Measurements from ENCODE around the gene NOTUM.
"Not testable (repeated sequence)": the region's sequence is repeated elsewhere in the genome, so short reads cannot be mapped to it uniquely, and the experiment has no call there.

Gene NOTUM

DNA sequence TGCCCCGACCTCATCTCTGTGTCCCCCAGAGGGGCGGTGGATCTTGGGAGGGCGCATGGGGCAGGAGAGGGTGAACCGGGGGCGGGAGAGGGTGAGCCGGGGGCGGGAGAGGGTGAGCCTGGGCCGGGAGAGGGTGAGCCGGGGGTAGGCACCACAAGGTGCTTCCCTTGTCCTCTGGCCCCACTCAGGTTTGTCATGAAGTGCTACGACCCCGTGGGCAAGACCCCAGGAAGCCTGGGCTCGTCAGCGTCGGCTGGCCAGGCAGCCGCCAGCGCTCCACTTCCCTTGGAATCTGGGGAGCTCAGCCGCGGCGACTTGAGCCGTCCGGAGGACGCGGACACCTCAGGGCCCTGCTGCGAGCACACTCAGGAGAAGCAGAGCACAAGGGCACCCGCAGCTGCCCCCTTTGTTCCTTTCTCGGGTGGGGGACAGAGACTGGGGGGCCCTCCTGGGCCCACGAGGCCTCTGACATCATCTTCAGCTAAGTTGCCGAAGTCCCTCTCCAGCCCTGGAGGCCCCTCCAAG lies 35.3 kb upstream of the NOTUM start:
- no peak for DNase-seq

DNA sequence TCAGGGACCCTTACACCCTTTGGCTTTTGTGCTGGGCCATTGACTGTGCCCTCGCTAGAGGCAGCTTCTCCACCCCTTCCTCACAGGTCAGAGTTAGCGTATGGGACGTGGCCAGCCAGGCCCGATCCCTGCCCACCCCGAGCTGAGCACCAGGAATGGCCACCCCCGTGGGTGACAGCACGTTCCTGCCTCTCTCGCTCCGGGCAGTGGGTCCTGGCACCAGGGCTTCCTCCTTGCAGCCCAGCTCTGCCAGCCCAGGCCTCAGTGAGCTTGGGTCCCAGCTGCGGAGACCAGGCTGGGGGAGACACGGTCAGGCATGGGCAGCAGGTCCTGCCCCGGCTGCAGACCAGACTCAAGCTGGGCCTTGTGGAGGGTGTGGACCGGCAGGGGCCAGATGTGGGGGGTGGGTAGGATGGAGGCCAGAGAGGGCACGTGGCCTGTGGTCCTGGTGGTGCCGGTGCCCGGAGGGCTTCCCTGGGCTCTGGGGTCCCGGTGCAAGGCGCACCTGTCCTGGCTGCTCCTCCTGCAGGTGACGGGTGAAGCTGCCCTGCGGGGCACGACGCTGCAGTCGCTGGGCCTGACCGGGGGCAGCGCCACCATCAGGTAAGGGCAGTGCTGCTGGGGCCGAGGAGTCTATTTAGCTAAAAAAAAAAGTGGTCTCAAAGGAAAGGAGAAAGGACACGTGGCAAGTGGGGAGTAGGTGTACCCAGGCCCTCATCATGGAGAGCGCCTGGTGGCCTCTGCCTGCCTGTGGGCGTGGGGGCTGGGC lies 34.7 kb upstream of the NOTUM start:
- no peak for DNase-seq

DNA sequence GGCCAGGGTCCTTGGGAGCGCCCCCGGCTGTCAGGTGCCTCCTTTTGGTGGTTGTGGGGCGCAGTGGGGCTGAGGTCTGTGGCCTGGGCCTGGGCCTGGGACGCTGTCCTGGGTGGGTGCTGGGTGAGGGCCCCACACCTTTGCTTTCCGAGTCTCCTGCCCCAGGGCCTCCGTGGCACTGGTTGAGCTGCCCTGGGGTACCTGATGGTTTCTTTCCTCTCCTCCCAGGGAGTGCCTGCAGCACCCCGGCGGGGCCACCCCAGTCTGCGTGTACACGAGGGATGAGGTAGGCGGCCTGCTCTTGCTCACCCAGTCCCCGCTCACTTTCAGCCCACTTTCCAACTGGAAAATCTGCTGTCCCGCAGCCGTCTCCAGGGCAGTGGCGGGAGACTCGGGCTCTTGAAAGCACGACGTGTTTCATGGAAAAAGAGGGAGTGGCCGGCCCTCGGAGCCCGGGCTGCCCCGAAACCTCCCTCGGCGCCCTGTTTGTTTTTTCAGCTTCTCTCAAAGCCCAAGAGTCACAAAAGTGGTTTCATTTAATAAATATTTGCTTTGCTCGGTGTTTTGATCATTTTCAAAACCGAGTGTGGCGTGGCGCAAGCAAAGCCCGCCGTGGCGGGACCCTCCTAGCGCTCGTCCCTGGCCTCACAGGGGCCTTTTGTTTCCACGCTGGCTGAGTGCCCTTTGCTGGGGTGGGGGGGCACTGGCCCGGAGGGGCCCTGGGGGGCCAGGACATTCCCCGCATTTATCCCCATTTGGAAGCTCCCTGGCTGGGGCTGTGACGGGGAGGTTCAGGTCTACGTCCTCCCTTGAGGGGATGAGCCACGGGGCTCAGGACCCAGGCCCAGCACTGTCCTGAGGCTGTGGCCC lies 33.8 kb upstream of the NOTUM start:
- no peak for DNase-seq

DNA sequence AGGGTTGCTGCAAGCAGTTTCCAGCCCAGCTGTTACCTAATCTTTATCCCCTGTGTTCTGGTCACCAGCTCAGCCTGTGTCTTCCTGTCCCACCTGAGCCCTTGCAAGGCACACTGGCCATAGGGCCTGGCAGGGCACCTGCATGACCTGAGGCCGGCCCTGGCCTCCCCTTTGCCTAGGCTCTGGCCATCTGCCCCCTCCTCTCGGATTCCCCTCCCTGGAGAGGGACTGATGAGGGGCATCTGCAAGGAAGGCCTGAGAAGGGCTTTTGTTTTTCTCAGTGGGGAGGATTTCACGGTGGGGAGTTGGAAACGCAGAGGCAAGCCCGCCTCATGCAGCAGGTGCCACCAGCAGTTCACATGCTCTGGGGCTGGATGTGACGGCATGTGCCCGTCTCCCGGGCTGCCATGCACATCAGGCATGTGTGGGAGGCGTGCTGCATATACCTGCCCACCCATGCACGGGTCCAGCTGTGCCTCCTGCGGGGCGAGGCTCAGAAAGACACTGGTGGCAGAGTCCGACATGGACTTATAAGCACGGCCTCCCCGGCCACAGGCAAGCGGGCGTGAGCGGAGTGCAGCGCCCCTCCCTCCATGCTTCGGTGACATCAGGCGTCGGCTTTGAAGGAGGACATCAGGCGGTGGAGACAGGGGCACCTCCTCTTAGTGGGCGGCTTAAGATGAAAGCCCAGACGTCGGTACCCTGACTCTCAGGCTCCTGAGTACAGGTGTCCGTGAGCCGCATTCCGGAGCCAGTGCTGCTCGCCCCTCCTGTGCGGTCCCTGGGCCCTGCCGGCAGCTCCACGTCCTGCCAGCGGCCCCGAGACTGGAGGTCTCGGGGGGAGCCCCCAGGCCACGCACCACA lies 33.0 kb upstream of the NOTUM start:
- DNase-seq, result no peak

DNA sequence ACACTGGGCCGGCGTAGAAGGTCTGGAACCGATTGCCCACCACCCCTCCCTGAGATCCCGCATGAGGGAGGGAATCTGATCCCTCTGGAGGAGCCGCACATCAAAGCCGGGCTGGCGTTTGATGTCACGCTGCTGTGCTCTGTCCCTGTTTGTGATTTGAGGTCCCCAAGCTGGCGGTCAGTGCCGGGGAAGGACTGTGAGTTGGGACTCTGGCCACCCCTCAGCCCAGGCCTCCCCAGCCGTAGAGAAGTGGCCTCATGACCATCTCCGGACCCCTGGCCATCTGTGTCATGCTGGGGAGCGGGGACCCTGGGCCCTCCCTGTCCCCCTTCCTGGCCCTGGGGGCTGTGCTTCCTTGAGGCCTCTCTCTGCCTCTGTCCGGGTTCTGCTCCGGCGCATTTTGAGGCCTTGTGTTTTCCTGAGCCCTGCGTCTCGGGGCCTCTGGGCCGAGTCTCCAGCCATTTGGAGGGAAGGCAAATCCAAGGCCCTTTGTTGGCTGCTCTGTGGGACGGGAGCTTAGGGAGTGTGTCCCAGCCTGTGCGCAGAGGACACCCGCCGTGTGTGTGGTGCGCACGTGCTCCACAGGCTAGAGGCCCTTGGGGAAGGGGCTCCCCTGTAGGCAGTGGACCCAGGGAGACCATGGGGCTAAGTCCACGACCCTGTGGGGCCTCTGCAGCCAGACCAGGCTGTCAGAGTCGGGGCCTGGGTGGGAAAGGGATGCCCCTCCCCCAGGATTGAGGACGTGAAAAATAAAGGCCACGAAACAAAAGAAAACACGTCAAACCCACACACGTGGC lies 31.5 kb upstream of the NOTUM start:
- DNase-seq, result no peak

DNA sequence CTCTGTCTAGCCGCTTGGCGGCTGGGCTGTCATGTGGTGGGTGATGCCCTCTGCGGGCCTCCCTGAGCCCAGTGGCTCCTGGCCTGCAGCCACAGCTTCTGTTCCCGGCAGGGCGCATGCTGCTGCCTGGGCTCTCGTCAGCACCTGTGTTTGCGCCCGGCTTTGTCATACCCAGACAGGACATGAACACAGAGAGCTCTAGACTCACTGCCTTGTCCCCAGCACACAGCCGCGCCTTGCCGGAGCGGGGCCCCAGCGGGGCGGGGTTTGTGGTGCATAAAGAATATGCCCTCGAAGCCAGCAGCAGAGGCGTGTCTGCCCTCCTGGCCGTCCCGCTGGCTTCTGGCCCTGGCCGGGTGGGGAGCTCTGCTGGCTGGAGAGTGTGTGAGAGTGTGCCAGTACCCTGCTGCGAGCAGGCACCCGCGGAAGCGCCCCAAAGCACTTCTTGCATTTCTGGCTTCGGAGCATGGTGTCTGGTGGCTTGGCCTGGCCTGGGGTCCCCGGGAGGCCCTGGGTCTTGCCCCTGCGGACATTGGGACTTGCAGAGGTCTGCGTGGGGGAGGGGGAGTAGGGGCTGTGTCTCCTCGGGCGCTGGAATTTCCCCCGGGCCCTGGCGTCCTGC lies 30.8 kb upstream of the NOTUM start:
- DNase-seq, result peak; percentile 62

DNA sequence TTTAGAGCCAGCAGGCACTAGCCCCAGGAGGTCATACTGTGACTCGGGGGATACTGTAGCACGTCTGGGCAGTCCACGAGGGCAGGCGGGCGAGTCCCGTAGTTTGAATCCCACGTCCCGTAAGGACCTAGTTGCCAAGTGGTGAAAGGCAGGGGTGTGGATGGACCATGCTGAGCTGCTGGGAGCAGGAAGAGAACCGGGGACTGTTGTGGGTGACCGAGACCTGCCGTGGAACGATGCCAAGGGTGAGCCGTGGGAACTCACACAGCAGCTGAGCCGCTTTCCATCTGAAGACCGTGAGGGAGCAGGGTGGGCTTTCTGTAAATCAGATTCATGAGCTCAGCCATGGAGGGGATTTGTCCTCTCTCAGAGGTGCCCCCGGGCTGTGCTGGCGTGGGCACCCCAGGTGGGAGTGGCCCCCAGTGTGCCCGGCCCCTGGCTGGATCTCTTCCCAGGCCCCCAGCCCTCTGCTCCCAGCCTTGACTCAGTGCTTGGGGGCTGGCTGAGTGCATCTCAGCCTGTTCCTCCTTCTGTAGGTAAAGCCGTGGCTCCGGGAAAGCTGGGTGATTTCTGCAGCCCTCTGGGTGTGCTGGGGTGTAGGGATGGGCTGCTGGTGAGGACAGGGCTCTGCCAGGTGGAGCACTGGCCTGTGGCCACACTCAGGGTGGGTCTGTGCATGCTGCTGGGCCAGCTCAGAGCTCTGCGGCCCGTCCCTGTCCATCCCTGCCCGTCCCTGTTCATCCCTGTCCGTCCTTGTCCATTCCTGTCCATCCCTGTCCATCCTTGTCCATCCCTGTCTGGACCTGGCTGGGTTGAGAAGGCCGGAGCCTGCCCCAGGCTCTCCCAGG lies 30.1 kb upstream of the NOTUM start:
- DNase-seq, result no peak

DNA sequence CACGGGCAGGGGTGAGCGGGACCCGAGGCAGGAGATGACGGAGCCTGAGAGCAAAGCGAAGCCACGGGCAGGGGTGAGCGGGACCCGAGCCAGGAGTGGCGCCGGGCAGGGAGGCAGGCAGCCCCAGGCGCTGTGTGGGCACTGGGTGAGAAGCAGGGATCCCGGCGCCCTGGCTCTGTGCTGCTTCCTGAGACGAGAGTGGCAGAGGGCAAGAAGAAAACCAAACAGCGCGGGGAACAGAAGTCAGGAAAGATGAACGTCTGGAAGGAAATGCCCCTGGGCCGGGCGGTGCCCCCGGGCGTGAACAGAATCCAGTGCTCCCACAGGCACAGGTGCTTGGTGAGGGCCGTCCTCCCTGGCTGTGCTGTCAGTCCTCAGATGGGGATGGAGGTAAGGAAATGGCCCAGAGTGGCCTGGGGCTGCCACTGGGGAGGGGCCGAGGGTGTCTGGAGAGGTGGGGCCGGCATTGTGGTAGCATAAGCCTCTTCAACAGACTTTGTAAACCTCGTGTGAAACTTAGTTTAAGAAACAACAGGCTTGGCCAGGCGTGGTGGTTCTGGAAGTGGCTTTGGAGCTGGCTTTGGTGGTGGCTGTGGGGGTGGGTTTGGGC lies 26.3 kb upstream of the NOTUM start:
- no peak for DNase-seq

DNA sequence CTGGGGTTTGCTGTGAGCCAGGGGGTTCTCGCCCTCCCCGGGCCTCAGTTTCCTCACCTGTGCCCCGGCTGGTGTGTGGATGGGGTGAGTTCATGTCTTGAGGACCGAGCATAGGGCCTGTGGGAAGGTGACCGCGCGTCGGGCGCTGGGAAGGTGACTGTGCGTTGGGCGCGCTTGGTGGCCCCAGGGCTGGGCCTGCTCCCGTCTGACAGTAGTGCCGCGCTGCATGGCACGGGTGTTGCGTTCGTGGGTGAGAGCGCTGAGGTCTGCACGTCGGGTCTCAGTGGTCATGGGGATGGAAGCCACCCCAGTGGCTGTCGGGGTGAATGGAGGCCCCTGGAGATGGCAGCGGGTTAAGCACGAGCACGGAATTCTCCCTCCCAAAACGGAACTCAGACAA lies 25.6 kb upstream of the NOTUM start:
- DNase-seq, result no peak

DNA sequence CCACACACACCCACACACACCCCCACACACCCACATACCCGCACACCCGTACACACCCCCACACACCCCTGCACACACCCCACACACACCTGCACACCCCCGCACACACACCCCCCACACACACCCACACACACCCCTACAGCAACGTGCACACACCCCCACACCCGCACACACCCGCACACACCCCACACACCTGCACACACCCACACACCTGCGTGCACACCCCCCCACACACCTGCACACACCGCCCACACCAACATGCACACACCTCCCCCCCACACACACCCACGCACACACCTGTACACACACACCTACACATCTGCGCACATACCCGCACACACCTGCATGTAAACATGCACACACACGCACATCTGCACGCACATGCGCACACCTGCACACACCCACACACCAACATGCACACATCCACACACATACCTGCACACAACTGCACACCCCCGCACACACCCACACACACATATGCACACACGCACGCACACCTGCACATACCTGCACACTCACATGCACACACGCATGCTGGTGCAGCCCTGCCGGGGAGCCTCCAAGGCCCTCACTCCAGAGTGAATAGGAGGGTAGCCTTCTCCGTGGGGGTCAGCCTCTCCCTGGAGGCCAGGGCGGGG lies 23.9 kb upstream of the NOTUM start:
- no peak for DNase-seq

DNA sequence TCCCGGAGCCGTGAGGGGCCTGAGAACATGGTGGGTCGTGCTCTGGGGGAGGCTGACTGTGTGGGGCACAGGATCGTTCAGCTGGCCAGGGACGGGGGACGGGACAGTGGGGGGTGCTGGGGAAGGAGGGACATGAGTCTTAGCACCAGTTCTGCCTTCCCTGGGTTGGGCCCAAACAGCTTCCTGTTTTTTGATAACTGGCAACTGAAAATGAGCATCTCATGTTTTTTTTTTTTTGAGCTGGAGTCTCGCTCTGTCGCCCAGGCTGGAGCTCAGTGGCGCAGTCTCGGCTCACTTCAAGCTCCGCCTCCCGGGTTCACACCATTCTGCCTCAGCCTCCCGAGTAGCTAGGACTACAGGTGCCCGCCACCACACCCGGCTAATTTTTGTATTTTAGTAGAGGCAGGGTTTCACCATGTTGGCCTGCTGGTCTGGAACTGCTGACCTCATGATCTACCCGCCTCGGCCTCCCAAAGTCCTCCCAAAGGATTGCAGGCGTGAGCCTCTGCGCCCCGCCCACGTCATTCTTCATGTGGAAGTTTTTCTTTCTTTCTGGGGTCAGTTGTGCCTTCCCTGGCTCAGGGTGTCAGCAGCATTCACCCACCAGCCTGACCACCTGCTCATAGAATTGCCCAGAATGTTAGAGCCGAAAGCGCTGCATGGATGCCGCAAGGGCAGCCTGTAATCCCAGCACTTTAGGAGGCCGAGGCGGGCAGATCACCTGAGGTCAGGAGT lies 22.8 kb upstream of the NOTUM start:
- DNase-seq, result no peak

DNA sequence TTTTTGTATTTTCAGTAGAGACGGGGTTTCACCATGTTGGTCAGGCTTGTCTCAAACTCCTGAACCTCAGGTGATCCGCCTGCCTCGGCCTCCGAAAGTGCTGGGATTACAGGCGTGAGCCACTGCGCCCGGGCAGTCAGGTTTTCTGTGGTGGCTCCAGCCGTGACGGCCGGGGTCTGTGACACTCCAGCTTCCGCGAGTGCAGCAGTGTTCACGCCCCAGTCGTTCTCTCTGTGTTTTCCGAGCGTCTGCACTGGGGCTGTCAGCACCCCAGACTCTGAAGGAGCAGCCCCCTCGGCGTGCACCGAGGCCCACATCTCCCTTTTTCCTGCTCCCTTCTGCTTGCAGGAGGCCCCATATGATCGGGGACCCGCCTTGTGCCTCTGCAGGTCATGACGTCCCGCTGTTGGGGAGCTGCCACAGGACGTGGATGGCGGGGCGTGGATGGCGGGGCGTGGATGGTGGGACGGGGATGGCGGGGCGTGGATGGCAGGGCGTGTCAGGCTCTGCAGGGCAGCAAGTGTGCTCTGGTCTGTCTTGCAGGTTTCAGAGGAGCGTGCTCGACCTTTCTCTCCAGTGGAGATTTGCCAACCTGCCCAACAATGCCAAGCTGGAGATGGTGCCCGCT lies 22.1 kb upstream of the NOTUM start:
- no peak for DNase-seq

DNA sequence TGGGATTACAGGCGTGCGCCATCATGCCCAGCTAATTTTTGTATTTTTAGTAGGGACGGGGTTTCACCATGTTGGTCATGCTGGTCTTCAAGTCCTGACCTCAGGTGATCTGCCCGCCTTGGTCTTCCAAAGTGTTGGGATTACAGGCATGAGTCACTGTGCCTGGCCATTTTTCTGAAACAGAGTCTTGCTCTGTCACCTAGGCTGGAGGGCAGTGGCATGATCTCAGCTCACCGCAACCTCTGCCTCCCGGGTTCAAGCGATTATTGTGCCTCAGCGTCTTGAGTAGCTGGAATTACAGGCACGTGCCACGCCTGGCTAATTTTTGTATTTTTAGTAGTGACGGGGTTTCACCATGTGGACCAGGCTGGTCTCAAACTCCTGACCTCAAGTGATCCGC lies 20.5 kb upstream of the NOTUM start:
- not testable (repeated sequence) for DNase-seq

DNA sequence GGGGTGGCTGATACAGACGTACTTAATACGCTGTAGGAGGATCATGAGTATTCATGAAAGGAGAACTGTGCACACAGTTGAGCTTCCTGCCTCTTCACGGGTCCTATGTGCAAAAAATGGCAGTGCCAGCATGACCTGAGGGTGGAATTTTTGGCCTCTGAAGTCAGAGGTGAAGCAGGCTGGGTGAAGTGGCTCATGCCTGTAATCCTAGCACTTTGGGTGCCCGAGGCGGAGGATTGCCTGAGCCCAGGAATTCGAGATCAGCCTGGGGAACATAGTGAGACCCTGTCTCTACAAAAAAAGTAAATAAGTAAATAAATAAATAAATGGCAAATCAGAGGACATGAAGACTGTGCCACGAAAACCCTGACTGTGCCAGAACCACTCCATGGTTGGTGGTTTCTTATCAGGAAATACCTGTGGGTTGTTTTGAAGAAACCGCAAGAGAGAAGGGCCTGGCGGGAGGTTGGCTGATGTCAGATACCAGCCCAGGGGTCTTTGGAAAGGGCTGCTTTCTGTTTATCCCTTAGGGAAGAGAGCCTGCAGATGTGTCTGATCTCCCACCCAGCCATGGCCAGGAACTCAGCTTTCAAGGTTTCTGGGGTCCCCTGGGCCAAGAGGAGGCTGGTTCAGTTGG lies 19.8 kb upstream of the NOTUM start:
- DNase-seq, result no peak

DNA sequence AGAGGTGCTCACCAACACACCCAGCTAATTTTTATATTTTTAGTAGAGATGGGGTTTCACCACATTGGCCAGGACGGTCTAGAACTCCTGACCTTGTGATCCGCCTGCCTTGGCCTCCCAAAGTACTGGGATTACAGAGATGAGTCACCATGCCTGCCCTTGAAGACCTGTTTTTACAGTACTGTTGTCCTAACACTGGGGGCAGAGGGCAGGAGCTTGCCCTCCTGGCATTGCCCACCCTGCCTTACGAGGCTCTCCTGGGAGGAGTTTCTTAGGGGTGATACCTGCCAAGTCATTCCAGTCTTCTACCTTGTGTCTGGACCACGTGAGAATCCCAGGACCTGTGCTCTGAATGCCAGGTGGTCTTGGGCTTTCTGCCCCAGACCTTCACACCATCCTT lies 19.1 kb upstream of the NOTUM start:
- DNase-seq, result no peak

DNA sequence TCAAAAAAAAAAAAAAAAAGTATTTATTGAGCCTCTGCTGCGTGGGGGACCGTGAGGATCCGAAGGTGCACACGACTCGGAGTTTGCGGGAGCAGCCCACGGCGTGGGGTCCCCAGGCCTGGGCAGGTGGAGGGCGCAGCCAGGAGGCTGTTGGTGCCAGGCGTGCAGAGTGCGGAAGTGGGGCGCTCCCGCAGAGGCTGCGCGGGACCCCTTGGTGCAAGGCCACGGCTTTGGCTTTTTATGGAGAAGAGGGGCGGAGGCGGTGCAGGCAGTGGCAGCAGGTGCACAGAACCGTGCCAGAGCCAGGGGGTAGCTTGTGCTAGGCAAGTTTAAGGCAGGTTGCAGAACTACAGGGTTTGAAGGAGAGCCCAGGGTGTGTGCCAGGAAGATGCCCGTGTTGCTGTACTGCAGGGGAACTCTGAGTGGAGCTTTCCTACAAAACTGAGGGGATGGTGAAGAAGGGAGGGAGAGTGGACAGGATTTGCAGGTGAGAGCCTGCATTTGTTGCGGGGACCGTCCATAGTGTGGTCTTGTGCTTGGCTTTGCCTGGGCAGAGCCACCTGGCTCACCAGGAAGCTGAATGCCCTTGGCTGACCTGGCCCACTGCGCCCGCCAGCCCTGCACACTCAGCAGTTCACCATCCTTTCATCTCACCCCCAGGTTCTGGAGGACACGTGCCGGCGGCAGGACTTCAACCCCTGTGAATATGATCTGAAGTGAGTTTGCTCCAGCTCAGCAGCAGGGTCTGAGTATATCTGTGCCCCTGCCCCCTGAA lies 17.7 kb upstream of the NOTUM start:
- DNase-seq, result no peak
